Activated naive CD4-positive, alpha-beta T cell treated with Interleukin-2 at 50 U/mL for 16 hours (primary cell): ENCODE data around the gene ZC3H12D.
"Not testable (repeated sequence)": the region's sequence is repeated elsewhere in the genome, so short reads cannot be mapped to it uniquely, and the experiment has no call there.

Experiments
- DNase-seq: peaks from one replicate; pipeline ENCODE4 v3.0.0-alpha.2; 2020

ZC3H12D gene

DNA sequence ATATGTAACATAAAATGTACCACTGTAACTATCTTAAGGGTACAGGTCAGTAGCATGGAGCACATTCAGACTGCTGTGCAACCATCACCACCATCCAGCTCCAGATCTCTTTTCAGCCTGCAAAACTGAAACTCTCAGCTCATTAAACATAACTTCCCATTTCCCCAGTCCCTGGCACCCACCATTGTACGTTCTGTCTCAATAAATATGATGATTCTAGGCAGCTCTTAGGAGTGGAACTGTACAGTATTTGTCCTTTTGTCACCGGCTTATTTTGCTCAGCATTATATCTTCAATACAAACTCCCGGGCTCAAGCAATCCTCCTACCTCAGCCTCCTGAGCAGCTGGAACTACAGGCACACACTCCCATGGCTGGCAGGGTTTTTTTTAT lies 1.5 kb downstream of the ZC3H12D start:
- DNase-seq: no peak

GRCh38 chr6:149482545-149483333 lies 2.1 kb downstream of the ZC3H12D start:
- DNase-seq: peak; percentile 37

GRCh38 chr6:149480502-149481280 lies 4.1 kb downstream of the ZC3H12D start:
- peak; percentile 62 for DNase-seq

- no peak for DNase-seq
These were observed 6.0 kb downstream of the ZC3H12D start for GRCh38 chr6:149478631-149479314.

GRCh38 chr6:149477544-149477943 lies 7.3 kb downstream of the ZC3H12D start:
- DNase-seq: no peak

GRCh38 chr6:149476789-149477455 lies 7.9 kb downstream of the ZC3H12D start:
- no peak for DNase-seq

DNA sequence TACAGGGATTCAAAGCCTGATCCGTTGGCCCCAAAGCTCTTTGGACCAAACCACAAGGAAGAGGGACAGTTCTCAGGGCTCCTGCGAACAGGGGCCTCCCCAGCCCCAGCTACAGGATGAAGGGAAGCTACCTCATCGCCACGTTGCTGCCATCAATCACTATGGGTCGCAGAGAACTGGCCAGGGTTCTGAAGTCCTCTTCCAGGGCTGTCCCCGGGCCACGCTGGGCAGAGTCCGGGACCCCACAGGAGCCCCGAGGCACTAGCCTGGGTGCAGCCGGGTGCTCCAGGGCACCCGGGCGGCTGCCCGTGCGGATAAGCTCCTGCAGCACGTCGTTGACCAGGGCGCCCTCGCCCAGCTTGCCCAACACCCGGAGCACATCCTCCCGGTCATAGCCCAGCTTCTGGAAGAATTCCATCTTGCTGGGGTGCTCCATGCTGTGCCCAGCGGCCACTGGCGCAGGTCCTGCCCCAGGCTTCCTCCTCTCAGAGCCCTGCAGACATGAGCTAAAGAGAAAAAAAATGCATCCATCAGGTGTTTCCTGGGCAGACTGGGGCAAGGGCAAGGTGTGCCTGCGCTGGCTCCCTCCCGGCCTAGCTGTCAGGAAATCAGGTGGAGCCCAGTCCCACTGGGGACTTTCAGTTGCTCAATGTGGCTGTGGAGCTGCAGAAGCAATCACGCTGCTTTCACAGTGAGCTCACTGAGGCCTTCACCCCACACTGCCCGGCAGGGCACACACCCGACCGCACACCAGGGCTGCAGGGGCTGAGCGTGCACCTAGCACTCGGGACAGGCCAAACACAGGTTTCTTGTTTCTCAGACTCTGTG lies 10.5 kb downstream of the ZC3H12D start:
- DNase-seq: no peak

- no peak for DNase-seq
These were observed 11.4 kb downstream of the ZC3H12D start for GRCh38 chr6:149473080-149474052.

GRCh38 chr6:149472241-149472640 lies 12.6 kb downstream of the ZC3H12D start:
- no peak for DNase-seq

DNA sequence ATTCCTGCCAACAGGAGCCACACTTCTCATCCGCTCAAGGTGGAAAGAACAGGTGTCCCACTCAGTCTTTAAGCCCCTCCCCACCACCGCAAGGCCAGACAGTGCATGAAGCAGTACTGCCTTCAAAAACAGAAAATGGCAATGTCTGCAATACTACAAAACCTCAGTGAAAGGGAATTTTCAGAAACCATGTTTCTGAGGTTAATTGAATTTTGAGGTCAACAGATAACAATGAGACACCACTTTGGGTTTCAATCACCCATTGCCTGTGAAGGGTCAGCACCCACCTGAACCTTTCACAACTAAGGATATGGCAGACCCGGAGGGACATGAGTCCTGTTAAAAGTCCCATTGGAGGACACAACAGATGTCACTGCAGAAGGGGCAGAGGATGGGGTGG lies 13.0 kb downstream of the ZC3H12D start:
- DNase-seq: no peak

- DNase-seq: no peak
These were observed 13.9 kb downstream of the ZC3H12D start for GRCh38 chr6:149470948-149471347.

DNA sequence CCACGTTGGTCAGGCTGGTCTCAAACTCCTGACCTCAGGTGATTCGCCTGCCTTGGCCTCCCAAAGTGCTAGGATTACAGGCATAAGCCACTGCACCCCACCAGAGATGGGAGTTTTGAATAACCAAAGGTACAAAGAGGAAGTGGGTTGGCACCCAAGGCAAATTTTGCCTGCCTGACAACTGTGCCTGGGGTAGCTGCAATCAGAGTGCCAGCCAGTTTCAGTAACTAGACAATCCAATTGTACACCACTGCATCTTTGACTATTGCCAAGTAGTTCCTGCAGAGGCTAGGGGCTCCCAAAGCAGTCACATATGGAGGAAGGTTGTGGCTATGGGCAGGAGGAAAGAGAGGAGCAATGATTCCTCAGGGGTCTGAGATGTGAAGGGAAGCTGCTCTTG lies 16.6 kb downstream of the ZC3H12D start:
- no peak for DNase-seq

DNA sequence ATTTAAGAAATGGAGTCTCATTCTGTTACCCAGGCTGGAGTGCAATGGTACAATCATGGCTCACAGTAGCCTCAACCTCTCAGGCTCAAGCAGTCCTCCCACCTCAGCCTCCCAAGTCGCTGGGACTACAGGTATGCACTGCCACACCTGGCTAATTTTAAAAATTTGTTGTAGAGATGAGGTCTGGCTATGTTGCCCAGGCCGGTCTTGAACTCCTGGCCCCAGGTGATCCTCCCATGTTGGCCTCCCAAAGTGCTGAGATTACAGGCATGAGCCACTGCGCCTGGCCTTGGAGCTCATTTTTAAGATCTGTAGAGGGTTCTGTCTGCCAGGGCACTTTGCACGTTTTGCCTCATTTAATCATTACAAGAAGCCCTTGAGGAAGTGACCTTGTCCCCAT lies 17.5 kb downstream of the ZC3H12D start:
- no peak for DNase-seq

GRCh38 chr6:149464411-149464810 lies 20.4 kb downstream of the ZC3H12D start:
- no peak for DNase-seq

DNA sequence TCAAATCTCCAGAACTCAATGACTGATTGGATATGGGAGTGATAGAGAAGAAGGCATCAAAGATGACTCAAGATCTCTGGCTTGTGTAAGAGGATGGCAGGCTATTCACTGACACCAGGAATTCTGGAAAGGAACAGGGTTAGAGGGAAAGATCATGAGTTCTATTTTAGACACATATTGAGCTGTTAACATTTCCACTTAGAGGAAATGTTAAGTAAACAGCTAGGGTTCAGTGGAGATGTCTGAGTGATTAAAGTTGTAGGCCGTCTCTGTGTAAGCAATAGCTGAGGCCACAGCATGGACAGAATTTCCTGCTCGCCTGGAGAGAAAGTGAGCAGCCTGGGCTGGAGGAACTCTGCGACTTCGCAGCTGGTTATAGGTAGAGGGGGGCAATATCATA lies 21.0 kb downstream of the ZC3H12D start:
- DNase-seq: no peak

DNA sequence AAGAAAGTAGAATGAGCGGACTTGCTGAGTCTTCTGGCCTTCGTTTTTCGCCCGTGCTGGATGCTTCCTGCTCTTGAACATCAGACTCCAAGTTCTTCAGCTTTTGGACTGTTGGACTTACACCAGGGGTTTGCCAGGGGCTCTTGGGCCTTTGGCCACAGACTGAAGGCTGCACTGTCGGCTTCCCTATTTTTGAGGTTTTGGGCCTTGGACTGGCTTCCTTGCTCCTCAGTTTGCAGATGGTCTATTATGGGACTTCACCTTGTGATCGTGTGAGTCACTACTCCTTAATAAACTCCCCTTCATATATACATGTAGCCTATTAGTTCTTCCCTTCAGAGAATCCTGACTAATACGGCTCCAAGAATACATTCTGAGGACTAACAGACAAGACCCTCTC lies 22.1 kb downstream of the ZC3H12D start:
- not testable (repeated sequence) for DNase-seq

DNA sequence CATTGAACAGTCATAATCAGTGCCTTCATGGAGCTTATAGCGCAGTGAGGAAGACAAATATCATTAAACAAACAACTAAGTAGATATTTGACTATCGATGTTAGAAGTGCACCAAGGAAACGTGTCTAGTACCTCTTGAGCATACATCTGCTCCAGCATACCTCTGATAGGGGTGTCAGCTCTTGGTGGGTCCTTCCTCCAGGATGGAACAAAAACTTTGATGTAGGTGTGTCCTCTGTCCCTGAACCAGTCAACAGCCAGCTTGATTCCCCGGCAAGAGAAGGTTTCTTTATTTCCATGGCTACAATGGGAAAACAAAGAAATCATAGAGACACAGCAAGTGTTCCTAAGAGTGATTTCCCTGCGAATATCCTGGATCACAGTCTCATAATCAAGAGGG lies 23.1 kb downstream of the ZC3H12D start:
- DNase-seq: no peak

GRCh38 chr6:149460249-149460648 lies 24.6 kb downstream of the ZC3H12D start:
- not testable (repeated sequence) for DNase-seq

- no peak for DNase-seq
These were observed 25.1 kb downstream of the ZC3H12D start for GRCh38 chr6:149459761-149460160.

GRCh38 chr6:149458806-149459205 lies 26.0 kb downstream of the ZC3H12D start:
- DNase-seq: no peak

GRCh38 chr6:149458196-149458595 lies 26.6 kb downstream of the ZC3H12D start:
- DNase-seq: no peak
